Upper lobe of right lung (tissue), 1 donor: ENCODE measurements around the gene RASGRP3. TPM values are rescaled to one million over a fixed set of nuclear protein-coding genes. Genes with fewer than 3 reads are reported as not detected.

Source experiments
- ATAC-seq: fragments of 200-7000 bp; cut with Tn5 transposase; one replicate; pipeline ENCODE4 v1.9.1; 2020; ENCODE audit warnings: mild to moderate bottlenecking, moderate library complexity
- DNase-seq: peaks from one replicate; pipeline ENCODE4 v3.0.0-alpha.2; 2020
- H3K27ac ChIP-seq: fragments of 200-600 bp; one replicate; pipeline ENCODE4 v1.8.0; 2022
- H3K27me3 ChIP-seq: fragments of 200-600 bp; one replicate; pipeline ENCODE4 v1.8.0; 2022; ENCODE audit warnings: mild to moderate bottlenecking
- H3K36me3 ChIP-seq: fragments of 200-600 bp; one replicate; pipeline ENCODE4 v1.8.0; 2022
- H3K4me1 ChIP-seq: fragments of 200-600 bp; one replicate; pipeline ENCODE4 v1.8.0; 2022
- H3K4me3 ChIP-seq: fragments of 200-600 bp; one replicate; pipeline ENCODE4 v1.8.0; 2022; ENCODE audit warnings: mild to moderate bottlenecking
- H3K9me3 ChIP-seq: fragments of 200-600 bp; one replicate; pipeline ENCODE4 v1.8.0; 2022
- CTCF ChIP-seq: fragments of 200-600 bp; IDR thresholded peaks from one replicate; pipeline ENCODE4 v1.8.0; 2022; ENCODE audit warnings: antibody characterized with exemption
- intact Hi-C: fragments of 100-400 bp; cut with DNase I; formaldehyde crosslinking; loops from one replicate; pipeline ENCODE4 v1.11.0; 2022
- total RNA-seq: library from RNA; stranded (reverse); fragmentation: NEBNext Ultra II Directional; extraction: Animal tissue kit (Norgen Biotek cat#: 25700); gene quantifications from one replicate; pipeline ENCODE4 v1.2.1, GENCODE V29; 2021
- donor health status: DM: no; HTN: yes; CAD: no; lungs with severe emphysema.

Gene RASGRP3
- total RNA-seq, 1 donor from 2014 or later: 13.6 TPM

GRCh38 chr2:33503002-33503401 lies 26.6 kb downstream of the RASGRP3 start:
- Histone ChIP-seq H3K4me1 (no peaks in the 10 kb centered on the region), H3K27ac (no peak overlapping the region), H3K36me3 (no peaks in the 10 kb centered on the region), H3K9me3 (no peaks in the 10 kb centered on the region), H3K4me3 (no peak overlapping the region), H3K27me3 (no peaks in the 10 kb centered on the region)
- intact Hi-C loops: no loop called here
- no peak for TF ChIP-seq CTCF
- ATAC-seq (no peak), DNase-seq (no peak)

GRCh38 chr2:33505966-33506365 lies 29.5 kb downstream of the RASGRP3 start:
- H3K4me1 ChIP-seq: no peaks in the 10 kb centered on the region
- intact Hi-C loops: no loop called here

GRCh38 chr2:33509908-33510585 lies 33.6 kb downstream of the RASGRP3 start:
- ATAC-seq (no peak), DNase-seq (no peak)
- Histone ChIP-seq H3K4me1 (no peaks in the 10 kb centered on the region), H3K36me3 (no peaks in the 10 kb centered on the region), H3K27ac (no peak overlapping the region), H3K9me3 (no peaks in the 10 kb centered on the region), H3K4me3 (no peak overlapping the region), H3K27me3 (no peaks in the 10 kb centered on the region)
- no peak for TF ChIP-seq CTCF
- intact Hi-C loops: no loop called here

More at GRCh38 chr2:33505966-33506365, 29.5 kb downstream of the RASGRP3 start:
- DNase-seq: no peak
- no peak for ATAC-seq
- no peaks in the 10 kb centered on the region for H3K27me3 ChIP-seq
- no peak overlapping the region for H3K27ac ChIP-seq
- no peaks in the 10 kb centered on the region for H3K36me3 ChIP-seq
- no peak for TF ChIP-seq CTCF
- no peaks in the 10 kb centered on the region for H3K9me3 ChIP-seq
- no peak overlapping the region for H3K4me3 ChIP-seq

- Histone ChIP-seq H3K27ac (no peak overlapping the region), H3K4me3 (no peak overlapping the region), H3K36me3 (no peaks in the 10 kb centered on the region), H3K9me3 (no peaks in the 10 kb centered on the region), H3K4me1 (no peaks in the 10 kb centered on the region), H3K27me3 (no peaks in the 10 kb centered on the region)
- no peak for DNase-seq
- intact Hi-C loops: no loop called here
- no peak for TF ChIP-seq CTCF
- ATAC-seq: no peak
Observed at GRCh38 chr2:33510586-33510968, 34.1 kb downstream of the RASGRP3 start.

- no peaks in the 10 kb centered on the region for H3K4me1 ChIP-seq
- no peaks in the 10 kb centered on the region for H3K9me3 ChIP-seq
- H3K27me3 ChIP-seq: no peaks in the 10 kb centered on the region
- no peak for TF ChIP-seq CTCF
- H3K27ac ChIP-seq: no peak overlapping the region
- DNase-seq (no peak), ATAC-seq (no peak)
- intact Hi-C loops: no loop called here
- H3K36me3 ChIP-seq: no peaks in the 10 kb centered on the region
- H3K4me3 ChIP-seq: no peak overlapping the region
Observed at GRCh38 chr2:33511141-33511540, 34.7 kb downstream of the RASGRP3 start.

GRCh38 chr2:33512112-33512511 lies 35.7 kb downstream of the RASGRP3 start:
- Histone ChIP-seq H3K27ac (no peak overlapping the region), H3K4me1 (no peaks in the 10 kb centered on the region), H3K9me3 (no peaks in the 10 kb centered on the region), H3K36me3 (no peaks in the 10 kb centered on the region), H3K4me3 (no peak overlapping the region), H3K27me3 (no peaks in the 10 kb centered on the region)
- no peak for TF ChIP-seq CTCF
- intact Hi-C loops: no loop called here
- ATAC-seq: no peak
- no peak for DNase-seq
